ENCODE measurements around the gene CD5L. TPM values are rescaled to one million over a fixed set of nuclear protein-coding genes. Genes with fewer than 3 reads are reported as not detected.
A peak's percentile ranks its signal among the peaks of the same experiment; 100 is the strongest.

The CD5L gene
- total and polyA plus RNA-seq, 10 of the 15 experiments (the other 5 are each of a cell fraction or from before 2014, with no cell fraction given): 0.10 to 0.57 (median 0.24) TPM

DNA sequence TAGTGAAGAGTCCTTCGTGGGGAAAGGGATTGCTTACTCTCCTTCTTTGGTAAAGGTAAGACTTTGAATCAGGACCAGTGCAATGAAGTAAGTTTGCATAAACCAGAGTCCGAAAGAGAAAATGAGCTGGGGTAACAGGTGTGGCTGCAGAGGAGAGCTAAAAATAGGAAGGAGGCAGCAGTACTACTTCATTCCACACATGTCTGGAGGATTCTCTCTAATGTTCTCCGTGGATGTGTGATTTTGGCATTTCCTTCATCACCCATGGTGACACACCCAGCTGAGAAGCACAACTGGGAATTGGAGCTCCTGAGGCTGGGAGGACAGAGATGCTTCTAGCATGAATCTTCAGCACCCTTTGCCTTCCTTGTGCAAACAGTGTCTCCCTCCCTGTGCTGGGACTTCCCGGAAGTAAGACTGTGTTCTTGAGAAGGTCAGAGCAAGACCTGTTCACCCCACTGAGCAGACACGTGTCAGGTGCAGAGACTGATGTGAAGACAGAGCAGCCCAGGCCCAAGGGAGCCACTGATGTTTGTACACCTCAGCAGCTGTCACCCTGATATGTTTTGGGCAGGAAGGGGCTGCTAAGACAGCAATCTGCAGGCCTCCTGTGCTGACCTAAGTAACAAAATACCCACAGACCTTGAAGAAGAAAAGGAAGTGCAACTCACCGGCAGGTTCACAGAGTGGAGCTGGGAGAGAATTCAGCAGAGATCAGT, 35.0 kb downstream of the CD5L start (continued):
- peak in 1 of 2 experiments; percentile 96; a peak in 2 of 4 replicates for TF ChIP-seq ETV6 (conservative IDR thresholded peaks at IDR 0.05 in 1 of 2, IDR thresholded peaks at IDR 0.05 in 1 of 2; ENCODE audit: borderline replicate concordance in 1 of 2, low read depth in 1 of 2)
- 0 out of 2 replicates have a peak, but pooled peaks have one; percentile 17 for TF ChIP-seq NFYB (IDR thresholded peaks at IDR 0.05; ENCODE audit: insufficient read depth, low read depth, low read length)
- no peak for TF ChIP-seq CBX3 (IDR thresholded peaks at IDR 0.05; ENCODE audit: borderline replicate concordance, low read depth)
- TF ChIP-seq, protein P1, sequence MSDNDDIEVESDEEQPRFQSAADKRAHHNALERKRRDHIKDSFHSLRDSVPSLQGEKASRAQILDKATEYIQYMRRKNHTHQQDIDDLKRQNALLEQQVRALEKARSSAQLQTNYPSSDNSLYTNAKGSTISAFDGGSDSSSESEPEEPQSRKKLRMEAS (IDR thresholded peaks at IDR 0.05; ENCODE audit: low read depth, low read length): no peak
- no peak for TF ChIP-seq RELA (IDR thresholded peaks at IDR 0.05; ENCODE audit: borderline replicate concordance, partially characterized antibody)
- TF ChIP-seq CBX5 (IDR thresholded peaks at IDR 0.05; ENCODE audit: low read depth): peak; percentile 74; the same call in 1 of the 2 replicates
- peak; percentile 20; the same call in 1 of the 2 replicates for TF ChIP-seq DPF2 (IDR thresholded peaks at IDR 0.05)
- peak; percentile 72; the same call in 1 of the 2 replicates for TF ChIP-seq TCF12 (IDR thresholded peaks at IDR 0.05; ENCODE audit: low read depth, low read length)
- TF ChIP-seq ZNF592 (IDR thresholded peaks at IDR 0.05): no peak
- TF ChIP-seq BACH1 (IDR thresholded peaks at IDR 0.05; ENCODE audit: borderline replicate concordance): no peak
- no peak for TF ChIP-seq ZNF217 (IDR thresholded peaks at IDR 0.05)
- 0 out of 3 replicates have a peak, but pooled peaks of 1 of the 2 experiments have one; percentile 1 for TF ChIP-seq EGR1 (IDR thresholded peaks at IDR 0.05; ENCODE audit: borderline replicate concordance in 1 of 2, low read depth in 2 of 2, low read length in 2 of 2)
- peak; percentile 61; the same call in 1 of the 3 replicates for TF ChIP-seq POU2F2 (IDR thresholded peaks at IDR 0.05; ENCODE audit: borderline replicate concordance, low read depth, low read length)
- peak; percentile 21; the same call in 1 of the 2 replicates for TF ChIP-seq CBFB (IDR thresholded peaks at IDR 0.05; ENCODE audit: low read depth)
- TF ChIP-seq SPI1 (IDR thresholded peaks at IDR 0.05; ENCODE audit: borderline replicate concordance, insufficient read depth, low read depth, low read length): peak; percentile 89
- TF ChIP-seq CHD4 (IDR thresholded peaks at IDR 0.05): 0 out of 2 replicates have a peak, but pooled peaks have one; percentile 45
- peak in 1 of 2 experiments; percentile 30; a peak in 1 of 4 replicates for TF ChIP-seq IKZF2 (IDR thresholded peaks at IDR 0.05)
- TF ChIP-seq TAF1 (IDR thresholded peaks at IDR 0.05; ENCODE audit: borderline replicate concordance, low read depth, low read length): no peak
- TF ChIP-seq CREM (IDR thresholded peaks at IDR 0.05; ENCODE audit: low read depth): no peak
- TF ChIP-seq MTA2 (IDR thresholded peaks at IDR 0.05; ENCODE audit: low read depth): no peak
- TF ChIP-seq SMAD1 (IDR thresholded peaks at IDR 0.05; ENCODE audit: low read depth, partially characterized antibody): no peak
- TF ChIP-seq ATF2 (IDR thresholded peaks at IDR 0.05; ENCODE audit: low read length): peak; percentile 23; the same call in 1 of the 2 replicates
- 0 out of 2 replicates have a peak, but pooled peaks have one; percentile 33 for TF ChIP-seq GABPA (IDR thresholded peaks at IDR 0.05; ENCODE audit: low read depth)
- 0 out of 4 replicates have a peak, but pooled peaks of 1 of the 2 experiments have one; percentile 19 for TF ChIP-seq EP300 (IDR thresholded peaks at IDR 0.05; ENCODE audit: borderline replicate concordance in 1 of 2, control insufficient read depth in 1 of 2, low read depth in 2 of 2, low read length in 2 of 2)
